Mucosa of rectum (tissue), 2 donors: ENCODE data around the gene MOGAT1.
A peak's percentile ranks its signal among the peaks of the same experiment; 100 is the strongest.
"Not testable (repeated sequence)": the region's sequence is repeated elsewhere in the genome, so short reads cannot be mapped to it uniquely, and the experiment has no call there.

ENCODE experiments used
- H3K27ac ChIP-seq, 2 donors: one replicate each; pipeline ENCODE4 v1.7.0; 2013; ENCODE audit warnings: inconsistent platforms in 2 of 2, low read depth in 2 of 2, low read length in 2 of 2
- H3K27me3 ChIP-seq, 2 donors: one replicate each; pipeline ENCODE4 v1.7.0; 2013; ENCODE audit warnings: low read length in 2 of 2; ENCODE audit not compliant: control insufficient read depth in 2 of 2, insufficient read depth in 2 of 2
- H3K36me3 ChIP-seq, 2 donors: one replicate each; pipeline ENCODE4 v1.7.0; 2013; ENCODE audit warnings: low read length in 2 of 2; ENCODE audit not compliant: control insufficient read depth in 2 of 2, insufficient read depth in 2 of 2
- H3K4me1 ChIP-seq, 2 donors: one replicate each; pipeline ENCODE4 v1.7.0; 2013; ENCODE audit warnings: low read length in 2 of 2, mild to moderate bottlenecking in 1 of 2; ENCODE audit not compliant: control insufficient read depth in 2 of 2, insufficient read depth in 2 of 2
- H3K4me3 ChIP-seq, 2 donors: one replicate each; pipeline ENCODE4 v1.7.0; 2013; ENCODE audit warnings: low read length in 2 of 2
- H3K9ac ChIP-seq, 2 donors: one replicate each; pipeline ENCODE4 v1.7.0; 2013; ENCODE audit warnings: low read length in 2 of 2, low read depth in 1 of 2, mild to moderate bottlenecking in 1 of 2
- H3K9me3 ChIP-seq, 2 donors: one replicate each; pipeline ENCODE4 v1.7.0; 2013; ENCODE audit warnings: low read length in 2 of 2; ENCODE audit not compliant: control insufficient read depth in 2 of 2
- donor health status: healthy.
- donor health status: Normal muscosa, but diverticular disease.

The MOGAT1 gene

GRCh38 chr2:222753251-222753824, 81.9 kb downstream of the MOGAT1 start:
- Histone ChIP-seq H3K27me3 (no peaks in the 10 kb centered on the region), H3K27ac (peak overlapping the region in 1 of 2 donors; percentile 14), H3K4me3 (no peak overlapping the region), H3K36me3 (no peaks in the 10 kb centered on the region), H3K9ac (no peak overlapping the region), H3K4me1 (peaks cover 4 to 10% of the 10 kb centered on the region in 2 donors), H3K9me3 (no peaks in the 10 kb centered on the region)

GRCh38 chr2:222754324-222754930, 83.0 kb downstream of the MOGAT1 start:
- Histone ChIP-seq H3K36me3 (no peaks in the 10 kb centered on the region), H3K27ac (no peak overlapping the region), H3K9me3 (no peaks in the 10 kb centered on the region), H3K4me3 (no peak overlapping the region), H3K9ac (no peak overlapping the region), H3K27me3 (no peaks in the 10 kb centered on the region), H3K4me1 (peaks cover 4 to 10% of the 10 kb centered on the region in 2 donors)

GRCh38 chr2:222755593-222755992, 84.1 kb downstream of the MOGAT1 start:
- not testable (repeated sequence) for H3K9ac ChIP-seq, H3K27ac ChIP-seq, H3K9me3 ChIP-seq, H3K36me3 ChIP-seq, H3K4me3 ChIP-seq, H3K27me3 ChIP-seq
- H3K4me1 ChIP-seq: peaks cover 4 to 10% of the 10 kb centered on the region in 2 donors

GRCh38 chr2:222756362-222756831, 84.9 kb downstream of the MOGAT1 start:
- Histone ChIP-seq H3K36me3 (no peaks in the 10 kb centered on the region), H3K27ac (no peak overlapping the region), H3K4me1 (peaks cover 4 to 10% of the 10 kb centered on the region in 2 donors), H3K27me3 (no peaks in the 10 kb centered on the region), H3K9ac (no peak overlapping the region), H3K9me3 (no peaks in the 10 kb centered on the region), H3K4me3 (no peak overlapping the region)

GRCh38 chr2:222756951-222757650, 85.6 kb downstream of the MOGAT1 start:
- Histone ChIP-seq H3K9me3 (no peaks in the 10 kb centered on the region), H3K9ac (no peak overlapping the region), H3K4me3 (no peak overlapping the region), H3K27ac (no peak overlapping the region), H3K4me1 (peaks cover 4 to 10% of the 10 kb centered on the region in 2 donors), H3K27me3 (no peaks in the 10 kb centered on the region), H3K36me3 (no peaks in the 10 kb centered on the region)
